ENCODE measurements around the gene KRT10.

Gene KRT10

GRCh38 chr17:40836020-40836419 lies 13.6 kb upstream of the KRT10 start:
- CTCF ChIA-PET = no interaction called here
- POLR2A ChIA-PET = no interaction called here
- TF ChIP-seq CTCF (IDR thresholded peaks at IDR 0.05; ENCODE audit: control extremely low read depth, extremely low read depth, low read depth, missing control alignments) = no peak
- no peak for DNase-seq (ENCODE audit: extremely low spot score)

- TF ChIP-seq CTCF (IDR thresholded peaks at IDR 0.05; ENCODE audit: control extremely low read depth, extremely low read depth, low read depth, missing control alignments) = no peak
- DNase-seq (ENCODE audit: extremely low spot score) = no peak
- ChIA-PET POLR2A (no interaction called here), CTCF (interaction anchor here (1.0 to 1.6 kb wide), 3 partner anchors 10 to 214 kb away, joined by 3 to 4 read pairs (median 3); no protein-coding TSS in a partner anchor)
Observed at GRCh38 chr17:40833882-40834281, 11.5 kb upstream of the KRT10 start.

- no peak for TF ChIP-seq CTCF (IDR thresholded peaks at IDR 0.05; ENCODE audit: control extremely low read depth, extremely low read depth, low read depth, missing control alignments)
- ChIA-PET CTCF (interaction anchor here (0.9 to 1.6 kb wide), 9 partner anchors 9 to 816 kb away, joined by 3 to 5 read pairs (median 3); no protein-coding TSS in a partner anchor), POLR2A (no interaction called here)
- no peak for DNase-seq (ENCODE audit: extremely low spot score)
Observed at GRCh38 chr17:40832840-40833239, 10.4 kb upstream of the KRT10 start.

- DNase-seq (ENCODE audit: extremely low spot score) = no peak
- TF ChIP-seq CTCF (IDR thresholded peaks at IDR 0.05; ENCODE audit: control extremely low read depth, extremely low read depth, low read depth, missing control alignments) = no peak
- ChIA-PET POLR2A (no interaction called here), CTCF (interaction anchor here (0.9 kb wide), 1 partner anchor 11 kb away, joined by 3 read pairs; no protein-coding TSS in a partner anchor)
Observed at GRCh38 chr17:40830085-40830776, 7.8 kb upstream of the KRT10 start.

GRCh38 chr17:40828454-40829044 lies 6.1 kb upstream of the KRT10 start:
- POLR2A ChIA-PET = no interaction called here
- CTCF ChIA-PET = no interaction called here
- DNase-seq (ENCODE audit: extremely low spot score) = no peak
- TF ChIP-seq CTCF (IDR thresholded peaks at IDR 0.05; ENCODE audit: control extremely low read depth, extremely low read depth, low read depth, missing control alignments) = no peak

- CTCF ChIA-PET = interaction anchor here (0.8 kb wide), 1 partner anchor 835 kb away, joined by 3 read pairs; no protein-coding TSS in a partner anchor
- TF ChIP-seq CTCF (IDR thresholded peaks at IDR 0.05; ENCODE audit: control extremely low read depth, extremely low read depth, low read depth, missing control alignments) = no peak
- no peak for DNase-seq (ENCODE audit: extremely low spot score)
- POLR2A ChIA-PET = no interaction called here
Observed at GRCh38 chr17:40827746-40828453, 5.5 kb upstream of the KRT10 start.
